NT2/D1 (cell line): ENCODE results near the gene BARX2.

Experiments
- DNase-seq: peaks from one replicate; pipeline ENCODE4 v3.0.0-alpha.2; 2011; ENCODE audit warnings: low read depth, low spot score
- H3K27me3 ChIP-seq: 2 replicates; pipeline ENCODE4 v1.6.0; 2011; ENCODE audit warnings: mild to moderate bottlenecking; ENCODE audit not compliant: insufficient read length, insufficient read depth
- H3K36me3 ChIP-seq: 2 replicates; pipeline ENCODE4 v1.6.1; 2011; ENCODE audit warnings: mild to moderate bottlenecking, low read length, mixed read lengths; ENCODE audit not compliant: insufficient read depth, insufficient read length
- H3K4me1 ChIP-seq: 2 replicates; pipeline ENCODE4 v1.5.1; 2011; ENCODE audit not compliant: insufficient read depth, insufficient read length
- H3K4me3 ChIP-seq: 2 replicates; pipeline ENCODE4 v1.5.1; 2011; ENCODE audit warnings: low read depth; ENCODE audit not compliant: insufficient read length
- H3K9ac ChIP-seq: 2 replicates; pipeline ENCODE4 v1.6.0; 2011; ENCODE audit warnings: low read depth; ENCODE audit not compliant: insufficient read length
- H3K9me3 ChIP-seq: 2 replicates; pipeline ENCODE4 v1.5.1; 2011; ENCODE audit warnings: mild to moderate bottlenecking, low read length; ENCODE audit not compliant: insufficient read depth
- SUZ12 ChIP-seq: IDR thresholded peaks from 2 replicates; pipeline ENCODE4 v1.6.1; 2011; ENCODE audit not compliant: insufficient read length, insufficient read depth; ENCODE audit errors: extremely low read depth
- YY1 ChIP-seq: IDR thresholded peaks from 2 replicates; pipeline ENCODE4 v1.6.1; 2011; ENCODE audit not compliant: insufficient read length, insufficient read depth
- ZNF274 ChIP-seq: IDR thresholded peaks from 2 replicates; pipeline ENCODE4 v1.6.1; 2011; ENCODE audit warnings: mild to moderate bottlenecking, low read depth, low read length

The BARX2 gene

GRCh38 chr11:129408865-129409444 is 33.3 kb downstream of the BARX2 start:
- H3K4me3 ChIP-seq: no peak overlapping the region
- H3K36me3 ChIP-seq: no peaks in the 10 kb centered on the region
- no peak for DNase-seq
- TF ChIP-seq YY1 (no peak), SUZ12 (no peak), ZNF274 (no peak)
- no peaks in the 10 kb centered on the region for H3K4me1 ChIP-seq
- no peak overlapping the region for H3K9ac ChIP-seq
- H3K9me3 ChIP-seq: no peaks in the 10 kb centered on the region
- H3K27me3 ChIP-seq: no peaks in the 10 kb centered on the region

- no peak overlapping the region for H3K4me3 ChIP-seq
- DNase-seq: no peak
- H3K36me3 ChIP-seq: no peaks in the 10 kb centered on the region
These were observed 34.8 kb downstream of the BARX2 start for GRCh38 chr11:129410395-129410960.

GRCh38 chr11:129412494-129412893 is 36.8 kb downstream of the BARX2 start:
- no peak for DNase-seq
- no peaks in the 10 kb centered on the region for H3K9me3 ChIP-seq
- H3K4me3 ChIP-seq: no peak overlapping the region
- H3K4me1 ChIP-seq: no peaks in the 10 kb centered on the region
- no peak overlapping the region for H3K9ac ChIP-seq
- TF ChIP-seq ZNF274: no peak
- TF ChIP-seq SUZ12: no peak
- no peak for TF ChIP-seq YY1
- no peaks in the 10 kb centered on the region for H3K36me3 ChIP-seq
- no peaks in the 10 kb centered on the region for H3K27me3 ChIP-seq

More at GRCh38 chr11:129410395-129410960, 34.8 kb downstream of the BARX2 start:
- TF ChIP-seq YY1 (no peak), ZNF274 (no peak), SUZ12 (no peak)
- no peak overlapping the region for H3K9ac ChIP-seq
- H3K4me1 ChIP-seq: no peaks in the 10 kb centered on the region
- H3K27me3 ChIP-seq: no peaks in the 10 kb centered on the region
- H3K9me3 ChIP-seq: no peaks in the 10 kb centered on the region

GRCh38 chr11:129414144-129414872 is 38.7 kb downstream of the BARX2 start:
- no peaks in the 10 kb centered on the region for H3K9me3 ChIP-seq
- TF ChIP-seq SUZ12: no peak
- no peak for TF ChIP-seq ZNF274
- TF ChIP-seq YY1: no peak
- DNase-seq: no peak
- no peaks in the 10 kb centered on the region for H3K27me3 ChIP-seq
- no peak overlapping the region for H3K4me3 ChIP-seq
- no peaks in the 10 kb centered on the region for H3K4me1 ChIP-seq
- no peak overlapping the region for H3K9ac ChIP-seq
- H3K36me3 ChIP-seq: no peaks in the 10 kb centered on the region

- Histone ChIP-seq H3K4me3 (no peak overlapping the region), H3K4me1 (no peaks in the 10 kb centered on the region), H3K9ac (no peak overlapping the region), H3K9me3 (no peaks in the 10 kb centered on the region), H3K36me3 (no peaks in the 10 kb centered on the region), H3K27me3 (no peaks in the 10 kb centered on the region)
- TF ChIP-seq ZNF274 (no peak), SUZ12 (no peak), YY1 (no peak)
- DNase-seq: no peak
These were observed 40.6 kb downstream of the BARX2 start for GRCh38 chr11:129416080-129416820.

GRCh38 chr11:129417458-129417857 is 41.8 kb downstream of the BARX2 start:
- no peak for TF ChIP-seq SUZ12
- no peak for TF ChIP-seq ZNF274
- no peak for TF ChIP-seq YY1
- H3K36me3 ChIP-seq: no peaks in the 10 kb centered on the region
- H3K4me1 ChIP-seq: no peaks in the 10 kb centered on the region
- no peak overlapping the region for H3K4me3 ChIP-seq
- H3K9ac ChIP-seq: no peak overlapping the region
- DNase-seq: no peak
- no peaks in the 10 kb centered on the region for H3K27me3 ChIP-seq
- H3K9me3 ChIP-seq: no peaks in the 10 kb centered on the region

GRCh38 chr11:129418039-129418438 is 42.4 kb downstream of the BARX2 start:
- Histone ChIP-seq H3K27me3 (no peaks in the 10 kb centered on the region), H3K4me3 (no peak overlapping the region), H3K4me1 (no peaks in the 10 kb centered on the region), H3K36me3 (no peaks in the 10 kb centered on the region), H3K9me3 (no peaks in the 10 kb centered on the region), H3K9ac (no peak overlapping the region)
- TF ChIP-seq SUZ12 (no peak), ZNF274 (no peak), YY1 (no peak)
- no peak for DNase-seq
